ENCODE results near the gene ORAI3.
"Not testable (repeated sequence)": the region's sequence is repeated elsewhere in the genome, so short reads cannot be mapped to it uniquely, and the experiment has no call there.

Gene ORAI3

GRCh38 chr16:30931068-30931650 is 17.7 kb upstream of the ORAI3 start:
- DNase-seq (ENCODE audit: low read depth, low spot score) = no peak
- Histone ChIP-seq H3K27me3 (ENCODE audit: control insufficient read depth, insufficient read depth, low read length) (no peaks in the 10 kb centered on the region), H3K27ac (ENCODE audit: low read length) (no peak overlapping the region), H3K4me3 (ENCODE audit: low read length) (no peak overlapping the region), H3K4me1 (ENCODE audit: control insufficient read depth, insufficient read depth, low read length) (peaks cover 3% of the 10 kb centered on the region; the same call in 1 of the 2 replicates), H3K36me3 (ENCODE audit: control insufficient read depth, insufficient read depth, low read length) (peaks cover 31% of the 10 kb centered on the region), H3K9me3 (ENCODE audit: control insufficient read depth, insufficient read depth, low read length) (no peaks in the 10 kb centered on the region)
- no CpG with 5 or more reads among the region's 12 CpGs for WGBS (ENCODE audit: insufficient coverage, insufficient read length)

GRCh38 chr16:30934827-30935557 is 13.9 kb upstream of the ORAI3 start:
- no CpG with 5 or more reads among the region's 12 CpGs for WGBS (ENCODE audit: insufficient coverage, insufficient read length)
- H3K27ac ChIP-seq (ENCODE audit: low read length) = no peak overlapping the region
- no peaks in the 10 kb centered on the region for H3K27me3 ChIP-seq (ENCODE audit: control insufficient read depth, insufficient read depth, low read length)
- H3K4me1 ChIP-seq (ENCODE audit: control insufficient read depth, insufficient read depth, low read length) = no peaks in the 10 kb centered on the region
- H3K36me3 ChIP-seq (ENCODE audit: control insufficient read depth, insufficient read depth, low read length) = peaks cover 22% of the 10 kb centered on the region; the same call in 1 of the 2 replicates
- no peaks in the 10 kb centered on the region for H3K9me3 ChIP-seq (ENCODE audit: control insufficient read depth, insufficient read depth, low read length)
- no peak for DNase-seq (ENCODE audit: low read depth, low spot score)
- H3K4me3 ChIP-seq (ENCODE audit: low read length) = no peak overlapping the region

GRCh38 chr16:30937692-30938091 is 11.2 kb upstream of the ORAI3 start:
- H3K36me3 ChIP-seq (ENCODE audit: control insufficient read depth, insufficient read depth, low read length) = peaks cover 8% of the 10 kb centered on the region; the same call in 1 of the 2 replicates
- DNase-seq (ENCODE audit: low read depth, low spot score) = no peak
- no CpG with 5 or more reads among the region's 5 CpGs for WGBS (ENCODE audit: insufficient coverage, insufficient read length)
- H3K4me1 ChIP-seq (ENCODE audit: control insufficient read depth, insufficient read depth, low read length) = peaks cover 3% of the 10 kb centered on the region; the same call in 1 of the 2 replicates
- H3K27ac ChIP-seq (ENCODE audit: low read length) = no peak overlapping the region
- no peaks in the 10 kb centered on the region for H3K9me3 ChIP-seq (ENCODE audit: control insufficient read depth, insufficient read depth, low read length)
- H3K27me3 ChIP-seq (ENCODE audit: control insufficient read depth, insufficient read depth, low read length) = no peaks in the 10 kb centered on the region
- H3K4me3 ChIP-seq (ENCODE audit: low read length) = no peak overlapping the region

GRCh38 chr16:30939571-30939970 is 9.3 kb upstream of the ORAI3 start:
- H3K9me3 ChIP-seq (ENCODE audit: control insufficient read depth, insufficient read depth, low read length); DNase-seq (ENCODE audit: low read depth, low spot score); H3K27me3 ChIP-seq (ENCODE audit: control insufficient read depth, insufficient read depth, low read length); H3K4me1 ChIP-seq (ENCODE audit: control insufficient read depth, insufficient read depth, low read length); H3K4me3 ChIP-seq (ENCODE audit: low read length); H3K27ac ChIP-seq (ENCODE audit: low read length): not testable (repeated sequence)
- H3K36me3 ChIP-seq (ENCODE audit: control insufficient read depth, insufficient read depth, low read length) = peaks cover 14% of the 10 kb centered on the region
- no CpG with 5 or more reads among the region's 8 CpGs for WGBS (ENCODE audit: insufficient coverage, insufficient read length)

GRCh38 chr16:30941600-30942425 is 7.1 kb upstream of the ORAI3 start:
- no CpG with 5 or more reads among the region's 15 CpGs for WGBS (ENCODE audit: insufficient coverage, insufficient read length)
- DNase-seq (ENCODE audit: low read depth, low spot score) = no peak
- H3K36me3 ChIP-seq (ENCODE audit: control insufficient read depth, insufficient read depth, low read length) = peaks cover 11% of the 10 kb centered on the region
- H3K27me3 ChIP-seq (ENCODE audit: control insufficient read depth, insufficient read depth, low read length) = no peaks in the 10 kb centered on the region
- peaks cover 6% of the 10 kb centered on the region for H3K4me1 ChIP-seq (ENCODE audit: control insufficient read depth, insufficient read depth, low read length)
- no peak overlapping the region for H3K27ac ChIP-seq (ENCODE audit: low read length)
- no peak overlapping the region for H3K4me3 ChIP-seq (ENCODE audit: low read length)
- H3K9me3 ChIP-seq (ENCODE audit: control insufficient read depth, insufficient read depth, low read length) = no peaks in the 10 kb centered on the region

- no peak overlapping the region for H3K27ac ChIP-seq (ENCODE audit: low read length)
- WGBS (ENCODE audit: insufficient coverage, insufficient read length) = no CpG with 5 or more reads among the region's 4 CpGs
- peaks cover 12% of the 10 kb centered on the region for H3K36me3 ChIP-seq (ENCODE audit: control insufficient read depth, insufficient read depth, low read length)
- DNase-seq (ENCODE audit: low read depth, low spot score) = no peak
- peaks cover 8% of the 10 kb centered on the region for H3K4me1 ChIP-seq (ENCODE audit: control insufficient read depth, insufficient read depth, low read length)
- H3K4me3 ChIP-seq (ENCODE audit: low read length) = no peak overlapping the region
- H3K9me3 ChIP-seq (ENCODE audit: control insufficient read depth, insufficient read depth, low read length) = no peaks in the 10 kb centered on the region
- no peaks in the 10 kb centered on the region for H3K27me3 ChIP-seq (ENCODE audit: control insufficient read depth, insufficient read depth, low read length)
These were observed 6.5 kb upstream of the ORAI3 start for GRCh38 chr16:30942426-30942806.

GRCh38 chr16:30944352-30944751 is 4.5 kb upstream of the ORAI3 start:
- H3K27ac ChIP-seq (ENCODE audit: low read length) = no peak overlapping the region
- peaks cover 8% of the 10 kb centered on the region for H3K4me1 ChIP-seq (ENCODE audit: control insufficient read depth, insufficient read depth, low read length)
- DNase-seq (ENCODE audit: low read depth, low spot score) = no peak
- H3K27me3 ChIP-seq (ENCODE audit: control insufficient read depth, insufficient read depth, low read length) = no peaks in the 10 kb centered on the region
- H3K4me3 ChIP-seq (ENCODE audit: low read length) = no peak overlapping the region
- H3K9me3 ChIP-seq (ENCODE audit: control insufficient read depth, insufficient read depth, low read length) = no peaks in the 10 kb centered on the region
- peaks cover 12% of the 10 kb centered on the region for H3K36me3 ChIP-seq (ENCODE audit: control insufficient read depth, insufficient read depth, low read length)

- Histone ChIP-seq H3K9me3 (ENCODE audit: control insufficient read depth, insufficient read depth, low read length) (no peaks in the 10 kb centered on the region), H3K4me3 (ENCODE audit: low read length) (no peak overlapping the region), H3K27ac (ENCODE audit: low read length) (no peak overlapping the region), H3K36me3 (ENCODE audit: control insufficient read depth, insufficient read depth, low read length) (peaks cover 12% of the 10 kb centered on the region), H3K27me3 (ENCODE audit: control insufficient read depth, insufficient read depth, low read length) (no peaks in the 10 kb centered on the region), H3K4me1 (ENCODE audit: control insufficient read depth, insufficient read depth, low read length) (peaks cover 11% of the 10 kb centered on the region)
- no peak for DNase-seq (ENCODE audit: low read depth, low spot score)
- no CpG with 5 or more reads among the region's 38 CpGs for WGBS (ENCODE audit: insufficient coverage, insufficient read length)
These were observed 2.0 kb upstream of the ORAI3 start for GRCh38 chr16:30946671-30947540.

GRCh38 chr16:30947541-30947858 is 1.4 kb upstream of the ORAI3 start:
- Histone ChIP-seq H3K4me1 (ENCODE audit: control insufficient read depth, insufficient read depth, low read length) (peaks cover 8% of the 10 kb centered on the region), H3K4me3 (ENCODE audit: low read length) (peak overlapping the region; percentile 42; the same call in 1 of the 2 replicates), H3K27ac (ENCODE audit: low read length) (no peak overlapping the region), H3K36me3 (ENCODE audit: control insufficient read depth, insufficient read depth, low read length) (peaks cover 12% of the 10 kb centered on the region), H3K27me3 (ENCODE audit: control insufficient read depth, insufficient read depth, low read length) (no peaks in the 10 kb centered on the region), H3K9me3 (ENCODE audit: control insufficient read depth, insufficient read depth, low read length) (no peaks in the 10 kb centered on the region)
- DNase-seq (ENCODE audit: low read depth, low spot score) = no peak
- no CpG with 5 or more reads among the region's 3 CpGs for WGBS (ENCODE audit: insufficient coverage, insufficient read length)

Data from iPS DF 6.9 (cell line).